ENCODE data around the gene THSD4.
"Not testable (repeated sequence)": the region's sequence is repeated elsewhere in the genome, so short reads cannot be mapped to it uniquely, and the experiment has no call there.

THSD4 gene

GRCh38 chr15:71261909-71262308, 146.6 kb downstream of the THSD4 start:
- H3K4me3 ChIP-seq (ENCODE audit: insufficient read depth, low read depth, low read length, poor library complexity, severe bottlenecking): no peak overlapping the region
- no peak overlapping the region for H3K27ac ChIP-seq (ENCODE audit: insufficient read depth, low read length, poor library complexity, severe bottlenecking)
- H3K4me1 ChIP-seq (ENCODE audit: control insufficient read depth, insufficient read depth, low read length, poor library complexity, severe bottlenecking): no peaks in the 10 kb centered on the region
- H3K9me3 ChIP-seq (ENCODE audit: control insufficient read depth, low read length): no peaks in the 10 kb centered on the region
- H3K27me3 ChIP-seq (replicated peaks; ENCODE audit: control insufficient read depth, insufficient read depth, low read length, poor library complexity, severe bottlenecking): no peaks in the 10 kb centered on the region
- no peaks in the 10 kb centered on the region for H3K36me3 ChIP-seq (ENCODE audit: control insufficient read depth, insufficient read depth, low read length)
- no peak for DNase-seq

GRCh38 chr15:71262599-71262998, 147.3 kb downstream of the THSD4 start:
- Histone ChIP-seq H3K36me3 (ENCODE audit: control insufficient read depth, insufficient read depth, low read length) (no peaks in the 10 kb centered on the region), H3K27me3 (replicated peaks; ENCODE audit: control insufficient read depth, insufficient read depth, low read length, poor library complexity, severe bottlenecking) (no peaks in the 10 kb centered on the region), H3K4me1 (ENCODE audit: control insufficient read depth, insufficient read depth, low read length, poor library complexity, severe bottlenecking) (no peaks in the 10 kb centered on the region), H3K9me3 (ENCODE audit: control insufficient read depth, low read length) (no peaks in the 10 kb centered on the region), H3K4me3 (ENCODE audit: insufficient read depth, low read depth, low read length, poor library complexity, severe bottlenecking) (no peak overlapping the region), H3K27ac (ENCODE audit: insufficient read depth, low read length, poor library complexity, severe bottlenecking) (no peak overlapping the region)
- DNase-seq: no peak

GRCh38 chr15:71265606-71266005, 150.3 kb downstream of the THSD4 start:
- not testable (repeated sequence) for H3K36me3 ChIP-seq (ENCODE audit: control insufficient read depth, insufficient read depth, low read length); DNase-seq; H3K4me3 ChIP-seq (ENCODE audit: insufficient read depth, low read depth, low read length, poor library complexity, severe bottlenecking); H3K27ac ChIP-seq (ENCODE audit: insufficient read depth, low read length, poor library complexity, severe bottlenecking); H3K27me3 ChIP-seq (replicated peaks; ENCODE audit: control insufficient read depth, insufficient read depth, low read length, poor library complexity, severe bottlenecking); H3K9me3 ChIP-seq (ENCODE audit: control insufficient read depth, low read length); H3K4me1 ChIP-seq (ENCODE audit: control insufficient read depth, insufficient read depth, low read length, poor library complexity, severe bottlenecking)

GRCh38 chr15:71271327-71271726, 156.1 kb downstream of the THSD4 start:
- no peak overlapping the region for H3K27ac ChIP-seq (ENCODE audit: insufficient read depth, low read length, poor library complexity, severe bottlenecking)
- no peak overlapping the region for H3K4me3 ChIP-seq (ENCODE audit: insufficient read depth, low read depth, low read length, poor library complexity, severe bottlenecking)
- no peaks in the 10 kb centered on the region for H3K27me3 ChIP-seq (replicated peaks; ENCODE audit: control insufficient read depth, insufficient read depth, low read length, poor library complexity, severe bottlenecking)
- H3K9me3 ChIP-seq (ENCODE audit: control insufficient read depth, low read length): no peaks in the 10 kb centered on the region
- H3K4me1 ChIP-seq (ENCODE audit: control insufficient read depth, insufficient read depth, low read length, poor library complexity, severe bottlenecking): no peaks in the 10 kb centered on the region
- H3K36me3 ChIP-seq (ENCODE audit: control insufficient read depth, insufficient read depth, low read length): no peaks in the 10 kb centered on the region
- no peak for DNase-seq

GRCh38 chr15:71272932-71273331, 157.7 kb downstream of the THSD4 start:
- Histone ChIP-seq H3K4me3 (ENCODE audit: insufficient read depth, low read depth, low read length, poor library complexity, severe bottlenecking) (no peak overlapping the region), H3K36me3 (ENCODE audit: control insufficient read depth, insufficient read depth, low read length) (no peaks in the 10 kb centered on the region), H3K27ac (ENCODE audit: insufficient read depth, low read length, poor library complexity, severe bottlenecking) (no peak overlapping the region), H3K4me1 (ENCODE audit: control insufficient read depth, insufficient read depth, low read length, poor library complexity, severe bottlenecking) (no peaks in the 10 kb centered on the region), H3K9me3 (ENCODE audit: control insufficient read depth, low read length) (no peaks in the 10 kb centered on the region), H3K27me3 (replicated peaks; ENCODE audit: control insufficient read depth, insufficient read depth, low read length, poor library complexity, severe bottlenecking) (no peaks in the 10 kb centered on the region)
- no peak for DNase-seq

- H3K9me3 ChIP-seq (ENCODE audit: control insufficient read depth, low read length): no peaks in the 10 kb centered on the region
- H3K36me3 ChIP-seq (ENCODE audit: control insufficient read depth, insufficient read depth, low read length): no peaks in the 10 kb centered on the region
- no peaks in the 10 kb centered on the region for H3K4me1 ChIP-seq (ENCODE audit: control insufficient read depth, insufficient read depth, low read length, poor library complexity, severe bottlenecking)
- DNase-seq: no peak
- H3K4me3 ChIP-seq (ENCODE audit: insufficient read depth, low read depth, low read length, poor library complexity, severe bottlenecking): no peak overlapping the region
- no peak overlapping the region for H3K27ac ChIP-seq (ENCODE audit: insufficient read depth, low read length, poor library complexity, severe bottlenecking)
- H3K27me3 ChIP-seq (replicated peaks; ENCODE audit: control insufficient read depth, insufficient read depth, low read length, poor library complexity, severe bottlenecking): no peaks in the 10 kb centered on the region
Measured at GRCh38 chr15:71273731-71274447, 158.6 kb downstream of the THSD4 start.

GRCh38 chr15:71274448-71274798, 159.2 kb downstream of the THSD4 start:
- no peaks in the 10 kb centered on the region for H3K36me3 ChIP-seq (ENCODE audit: control insufficient read depth, insufficient read depth, low read length)
- no peaks in the 10 kb centered on the region for H3K27me3 ChIP-seq (replicated peaks; ENCODE audit: control insufficient read depth, insufficient read depth, low read length, poor library complexity, severe bottlenecking)
- no peaks in the 10 kb centered on the region for H3K9me3 ChIP-seq (ENCODE audit: control insufficient read depth, low read length)
- no peak overlapping the region for H3K4me3 ChIP-seq (ENCODE audit: insufficient read depth, low read depth, low read length, poor library complexity, severe bottlenecking)
- no peak overlapping the region for H3K27ac ChIP-seq (ENCODE audit: insufficient read depth, low read length, poor library complexity, severe bottlenecking)
- no peak for DNase-seq
- H3K4me1 ChIP-seq (ENCODE audit: control insufficient read depth, insufficient read depth, low read length, poor library complexity, severe bottlenecking): no peaks in the 10 kb centered on the region

- no peaks in the 10 kb centered on the region for H3K9me3 ChIP-seq (ENCODE audit: control insufficient read depth, low read length)
- no peak overlapping the region for H3K27ac ChIP-seq (ENCODE audit: insufficient read depth, low read length, poor library complexity, severe bottlenecking)
- no peak for DNase-seq
- H3K4me3 ChIP-seq (ENCODE audit: insufficient read depth, low read depth, low read length, poor library complexity, severe bottlenecking): no peak overlapping the region
- H3K4me1 ChIP-seq (ENCODE audit: control insufficient read depth, insufficient read depth, low read length, poor library complexity, severe bottlenecking): no peaks in the 10 kb centered on the region
- no peaks in the 10 kb centered on the region for H3K27me3 ChIP-seq (replicated peaks; ENCODE audit: control insufficient read depth, insufficient read depth, low read length, poor library complexity, severe bottlenecking)
- H3K36me3 ChIP-seq (ENCODE audit: control insufficient read depth, insufficient read depth, low read length): no peaks in the 10 kb centered on the region
Measured at GRCh38 chr15:71275098-71275497, 159.8 kb downstream of the THSD4 start.

GRCh38 chr15:71275566-71276335, 160.5 kb downstream of the THSD4 start:
- no peaks in the 10 kb centered on the region for H3K27me3 ChIP-seq (replicated peaks; ENCODE audit: control insufficient read depth, insufficient read depth, low read length, poor library complexity, severe bottlenecking)
- H3K9me3 ChIP-seq (ENCODE audit: control insufficient read depth, low read length): no peaks in the 10 kb centered on the region
- no peaks in the 10 kb centered on the region for H3K36me3 ChIP-seq (ENCODE audit: control insufficient read depth, insufficient read depth, low read length)
- no peak overlapping the region for H3K4me3 ChIP-seq (ENCODE audit: insufficient read depth, low read depth, low read length, poor library complexity, severe bottlenecking)
- no peaks in the 10 kb centered on the region for H3K4me1 ChIP-seq (ENCODE audit: control insufficient read depth, insufficient read depth, low read length, poor library complexity, severe bottlenecking)
- no peak overlapping the region for H3K27ac ChIP-seq (ENCODE audit: insufficient read depth, low read length, poor library complexity, severe bottlenecking)
- no peak for DNase-seq

GRCh38 chr15:71276336-71276665, 161.0 kb downstream of the THSD4 start:
- Histone ChIP-seq H3K27ac (ENCODE audit: insufficient read depth, low read length, poor library complexity, severe bottlenecking) (no peak overlapping the region), H3K27me3 (replicated peaks; ENCODE audit: control insufficient read depth, insufficient read depth, low read length, poor library complexity, severe bottlenecking) (no peaks in the 10 kb centered on the region), H3K4me3 (ENCODE audit: insufficient read depth, low read depth, low read length, poor library complexity, severe bottlenecking) (no peak overlapping the region), H3K9me3 (ENCODE audit: control insufficient read depth, low read length) (no peaks in the 10 kb centered on the region), H3K4me1 (ENCODE audit: control insufficient read depth, insufficient read depth, low read length, poor library complexity, severe bottlenecking) (no peaks in the 10 kb centered on the region), H3K36me3 (ENCODE audit: control insufficient read depth, insufficient read depth, low read length) (no peaks in the 10 kb centered on the region)
- DNase-seq: no peak

Data from effector memory CD4-positive, alpha-beta T cell (primary cell).